NCI-H748 treated with DMSO at 0.1 percent for 48 hours (cell line): ENCODE data around the gene MYL12B.

Experiments
- DNase-seq: peaks from one replicate; lab custom pipeline; 2025; lab: John Stamatoyannopoulos, UW

Gene MYL12B

DNA sequence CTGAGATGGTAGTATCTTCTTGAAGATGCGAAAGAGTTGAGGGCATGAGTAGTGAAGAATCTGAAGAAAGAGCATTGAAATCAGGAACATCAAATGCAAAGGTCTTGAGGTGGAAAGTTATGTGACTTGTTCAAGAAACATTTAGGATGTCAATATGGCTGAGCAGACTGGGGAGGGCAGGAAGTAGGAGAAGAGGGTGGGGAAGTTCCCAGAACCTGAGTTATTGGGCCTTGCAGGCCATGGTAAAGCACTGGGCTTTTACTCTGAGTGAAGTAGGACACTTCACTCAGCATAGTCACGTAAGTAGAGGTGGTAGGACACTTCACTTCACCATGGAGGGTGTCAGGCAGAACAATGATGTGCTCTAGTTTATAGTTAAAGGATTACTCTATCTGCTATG lies 26.1 kb upstream of the MYL12B start:
- no peak for DNase-seq

DNA sequence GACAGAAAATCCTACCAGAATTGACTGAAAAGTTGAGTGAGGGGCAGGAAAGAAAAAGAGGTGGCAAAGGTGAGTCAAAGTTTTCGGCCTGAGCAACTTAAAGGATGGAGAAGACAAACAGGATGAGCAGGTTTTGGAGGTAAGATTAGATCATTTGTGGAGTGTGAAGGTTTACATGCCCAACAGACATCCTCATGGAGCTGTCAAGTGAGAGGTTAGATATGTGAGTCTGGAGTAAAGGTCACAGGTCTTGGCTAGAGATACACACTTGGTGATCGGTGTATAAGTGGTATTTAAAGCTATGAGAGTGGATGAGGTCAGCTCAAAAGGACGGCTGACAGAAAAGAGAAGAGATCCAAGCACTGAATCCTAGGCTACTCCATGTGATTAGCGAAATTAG lies 25.5 kb upstream of the MYL12B start:
- DNase-seq = no peak

DNA sequence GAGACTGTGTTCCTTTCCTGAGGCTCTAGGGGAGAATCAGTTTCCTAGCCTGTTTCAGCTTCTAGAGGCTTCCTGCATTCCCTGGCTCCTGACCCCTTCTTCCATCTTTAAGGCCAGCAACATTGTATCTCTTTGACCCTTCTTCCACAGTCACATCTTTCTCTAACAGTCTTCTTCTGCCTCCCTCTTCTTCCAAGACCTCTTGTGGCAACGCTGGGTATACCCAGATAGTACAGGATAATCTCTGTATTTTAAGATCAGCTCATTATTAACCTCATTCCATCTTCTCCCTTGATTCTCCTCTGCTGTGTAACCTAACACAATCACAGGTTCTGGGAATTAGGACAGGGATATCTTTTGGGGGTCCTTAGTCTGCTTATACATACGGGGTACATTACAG lies 23.2 kb upstream of the MYL12B start:
- DNase-seq = no peak

DNA sequence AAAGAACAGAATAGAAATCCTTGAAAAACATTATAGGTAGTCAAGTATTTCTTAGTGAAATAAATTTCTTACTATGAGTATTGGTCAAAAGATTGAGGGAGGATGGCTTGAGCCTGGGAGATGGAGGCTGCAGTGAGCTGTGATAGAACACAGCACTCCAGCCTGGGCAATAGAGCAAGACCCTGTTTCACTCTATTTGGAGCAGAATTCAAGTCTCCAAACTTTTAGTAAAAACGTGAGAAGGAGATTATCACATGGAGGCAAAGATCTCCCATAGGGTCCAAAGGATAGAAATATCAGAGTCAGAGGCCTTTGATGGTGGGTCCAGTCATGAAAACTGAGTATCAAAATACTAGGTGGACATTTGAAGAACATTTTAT lies 16.8 kb upstream of the MYL12B start:
- DNase-seq = no peak

DNA sequence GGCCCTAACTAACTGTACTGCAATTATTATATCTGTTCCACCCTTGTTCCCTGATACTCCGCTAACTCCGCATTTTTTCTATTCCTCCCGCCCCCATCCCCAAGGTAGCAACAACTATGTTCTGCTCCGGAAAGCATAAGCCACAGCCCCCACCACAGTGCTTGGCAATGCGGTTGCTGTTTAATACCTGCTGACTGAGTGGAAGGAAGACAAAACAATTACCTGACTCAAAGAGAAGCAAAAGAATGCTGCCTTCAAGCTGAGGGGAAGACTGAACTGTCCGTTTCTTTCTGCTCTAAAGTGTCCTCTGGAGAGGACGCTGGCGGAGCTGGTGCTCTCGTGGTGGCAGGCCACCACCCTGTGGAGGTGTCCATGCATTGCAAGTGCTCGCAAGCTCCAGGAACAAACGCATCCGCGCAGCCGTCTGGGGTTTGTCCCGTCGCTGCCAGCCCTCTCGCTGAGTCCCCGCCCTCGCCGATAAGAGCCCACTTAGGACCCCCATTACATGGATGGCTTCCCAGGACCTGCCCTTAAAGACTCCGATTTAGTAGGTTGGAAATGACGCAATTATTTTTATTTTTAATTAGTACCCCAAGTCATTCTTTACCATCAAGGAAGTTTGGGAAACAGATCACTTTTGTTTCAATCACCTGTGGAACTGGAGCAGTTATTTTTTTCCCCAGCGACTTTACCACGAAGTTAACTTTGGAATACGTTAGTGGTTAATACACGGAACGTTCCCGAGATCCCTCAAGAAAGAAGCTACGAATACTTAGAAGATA lies 15.9 kb upstream of the MYL12B start:
- peak; percentile 41 for DNase-seq

DNA sequence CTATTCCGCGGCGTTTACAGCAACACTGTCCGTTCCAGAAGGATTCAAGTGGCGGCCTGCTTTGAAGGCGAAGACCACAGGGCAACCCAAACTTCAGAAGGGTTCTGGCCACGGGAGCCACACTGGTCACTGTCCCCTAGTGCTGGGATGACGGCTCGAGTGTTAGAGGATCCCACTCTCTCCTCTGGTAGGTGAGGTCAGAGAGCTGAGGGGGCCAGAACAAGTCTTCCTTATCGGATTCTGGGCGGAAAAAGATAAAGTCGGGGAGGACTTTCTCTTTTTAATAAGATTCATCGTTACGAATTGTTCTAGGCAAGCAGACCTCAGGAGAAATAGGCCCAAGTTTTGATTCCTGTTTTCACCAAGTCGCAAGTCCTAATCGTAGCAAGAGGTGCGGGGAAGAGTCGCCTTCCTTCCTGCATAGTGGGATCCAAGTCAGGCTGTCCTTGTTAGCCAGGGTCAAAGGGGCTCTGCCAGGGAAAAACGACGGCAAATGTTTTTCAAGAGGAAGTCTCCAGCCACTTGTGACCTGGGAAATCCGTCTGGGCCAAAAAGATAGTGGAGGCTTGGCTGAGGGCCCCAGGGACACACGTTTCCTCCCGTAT lies 15.2 kb upstream of the MYL12B start:
- DNase-seq = no peak

DNA sequence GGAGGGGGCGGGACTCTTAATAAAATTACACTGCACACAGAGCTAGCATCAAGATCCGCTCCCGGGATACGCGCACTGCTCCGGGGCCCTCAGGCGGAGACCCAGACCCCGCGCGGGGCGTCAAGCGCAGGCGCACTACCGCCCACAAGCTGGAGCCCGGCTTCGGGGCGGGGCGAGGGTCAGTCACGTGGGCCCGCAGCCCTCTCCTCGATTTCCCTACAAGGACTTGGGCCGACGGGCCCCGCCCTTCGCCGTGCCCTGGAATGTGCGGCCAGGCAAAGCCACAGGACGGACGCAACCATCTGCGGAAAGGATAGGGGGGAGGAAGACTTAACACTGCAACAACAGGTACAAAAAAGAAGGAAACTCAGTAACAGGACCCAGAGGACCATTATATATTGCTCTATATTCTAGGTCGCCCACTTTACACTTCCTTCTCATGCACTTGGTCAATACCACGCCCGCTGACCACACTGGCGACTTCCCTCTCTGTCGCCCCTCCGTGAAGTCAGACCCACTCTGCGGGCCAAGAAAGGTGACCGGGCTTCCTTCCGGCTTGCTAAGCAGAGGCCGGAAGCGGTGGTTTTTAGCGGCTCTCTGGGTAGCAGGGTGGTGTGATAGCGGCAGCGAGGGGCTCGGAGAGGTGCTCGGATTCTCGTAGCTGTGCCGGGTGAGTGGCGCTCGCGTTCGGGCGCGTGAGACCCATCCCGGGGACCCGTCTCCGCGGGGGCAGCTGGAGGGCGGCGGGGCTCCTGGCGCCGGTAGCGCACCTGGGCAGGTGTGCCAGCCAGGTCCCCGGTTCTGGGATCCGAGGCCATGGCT lies 14.5 kb upstream of the MYL12B start, which contains the start of gene MYL12A:
MYL12A (plus strand) TSS at position 562 of the 822 bp plus-strand sequence. CDS start 5,447 bp downstream, outside the sequence.
- peak; percentile 88 for DNase-seq

DNA sequence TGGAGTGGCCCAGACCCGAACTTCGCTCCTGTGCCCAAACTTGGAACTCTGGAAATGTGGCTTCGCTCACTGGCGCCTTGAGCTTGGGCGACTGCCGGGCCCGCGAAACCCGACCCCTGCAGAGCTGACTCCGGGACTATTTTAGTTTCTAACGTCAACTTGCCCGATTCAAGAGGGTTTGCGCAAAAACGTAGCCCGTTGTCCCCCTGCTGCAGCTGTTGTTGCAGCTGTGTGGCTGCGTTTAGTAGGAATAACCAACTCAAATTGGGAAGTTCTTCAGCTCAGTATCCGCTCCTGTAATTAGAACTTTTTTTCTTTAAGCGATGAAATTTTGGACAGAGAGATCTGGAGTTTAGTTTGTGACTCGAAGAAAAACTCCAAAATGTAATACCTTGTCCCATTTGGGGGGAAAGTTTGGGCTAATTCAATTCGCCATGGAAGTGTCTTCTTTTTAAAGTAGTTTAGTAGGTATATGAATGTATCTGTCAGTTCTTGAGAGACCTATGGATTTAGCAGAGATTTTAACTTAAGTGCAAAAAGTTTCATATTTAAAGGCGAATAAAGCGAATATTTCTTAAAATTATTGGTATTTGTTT lies 13.8 kb upstream of the MYL12B start:
- DNase-seq = peak; percentile 30

DNA sequence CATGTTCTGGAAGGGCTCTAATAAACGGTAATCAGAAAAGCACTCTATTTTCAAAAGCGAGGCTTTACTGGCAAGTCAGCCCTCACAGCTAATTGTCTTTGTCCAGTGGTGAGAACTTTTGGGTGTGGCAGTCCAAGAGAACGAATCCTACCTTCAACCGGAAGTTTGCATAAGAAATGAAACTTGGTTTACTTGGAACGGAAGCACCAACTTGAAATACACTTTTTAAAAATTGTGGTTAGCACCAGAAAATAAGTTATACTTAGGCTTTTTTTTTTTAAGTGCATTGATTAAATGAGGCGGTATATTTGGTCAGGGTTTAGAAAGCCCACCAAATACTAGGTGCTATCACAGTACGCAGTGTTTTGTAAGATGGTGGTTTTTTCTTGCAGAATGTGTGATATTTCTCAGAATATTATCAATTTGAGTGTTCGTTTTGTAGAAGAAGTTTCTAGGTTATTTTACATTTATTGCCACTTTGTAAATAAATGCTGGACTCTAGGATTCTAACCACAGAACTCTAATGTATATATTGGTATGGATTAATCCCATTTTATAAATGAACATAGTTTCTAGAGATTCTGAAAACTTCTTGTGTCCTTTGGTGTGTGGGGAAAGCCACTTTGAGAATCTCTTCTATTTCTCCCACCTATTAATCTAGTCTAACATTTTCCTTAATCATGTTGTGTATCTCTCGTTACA lies 13.1 kb upstream of the MYL12B start:
- no peak for DNase-seq

DNA sequence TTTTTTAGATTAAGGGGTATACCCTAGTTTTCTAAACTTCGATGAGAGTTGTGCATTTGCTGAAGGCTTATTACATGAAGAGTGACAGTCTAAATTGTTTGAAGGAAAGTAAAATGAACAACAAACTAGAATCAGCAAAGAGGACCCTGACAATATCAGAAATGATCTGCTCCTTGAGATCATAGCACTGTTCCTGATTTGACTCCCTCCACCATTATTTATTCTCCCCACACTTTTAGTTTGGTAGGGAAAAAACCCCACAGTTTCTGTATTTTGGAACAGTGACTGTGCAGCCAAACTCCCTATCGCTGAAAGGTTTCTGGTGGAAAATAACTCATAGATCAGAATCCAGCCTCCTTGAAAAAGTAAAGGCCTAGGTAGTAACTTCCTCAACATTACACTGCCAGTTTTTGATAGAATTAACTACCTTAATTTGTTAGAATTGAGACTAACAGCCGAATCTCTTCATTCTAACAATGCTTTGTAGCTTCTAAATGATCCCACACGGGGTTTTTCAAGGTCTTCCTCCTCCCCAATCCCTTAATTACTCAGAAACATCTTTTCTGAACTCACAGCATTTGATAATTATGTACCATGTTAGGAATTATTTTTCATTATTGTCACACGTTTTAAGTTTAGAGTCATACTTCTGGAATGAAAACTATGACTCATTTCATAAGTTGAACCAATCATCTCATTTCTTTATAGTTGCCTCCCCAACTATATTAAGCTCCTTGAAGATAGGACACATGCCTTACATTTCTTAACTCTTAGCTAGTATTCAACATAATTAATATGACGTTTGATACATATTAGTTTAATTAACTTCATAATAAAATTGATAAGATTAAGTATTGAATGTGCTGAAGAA lies 11.5 kb upstream of the MYL12B start:
- no peak for DNase-seq

DNA sequence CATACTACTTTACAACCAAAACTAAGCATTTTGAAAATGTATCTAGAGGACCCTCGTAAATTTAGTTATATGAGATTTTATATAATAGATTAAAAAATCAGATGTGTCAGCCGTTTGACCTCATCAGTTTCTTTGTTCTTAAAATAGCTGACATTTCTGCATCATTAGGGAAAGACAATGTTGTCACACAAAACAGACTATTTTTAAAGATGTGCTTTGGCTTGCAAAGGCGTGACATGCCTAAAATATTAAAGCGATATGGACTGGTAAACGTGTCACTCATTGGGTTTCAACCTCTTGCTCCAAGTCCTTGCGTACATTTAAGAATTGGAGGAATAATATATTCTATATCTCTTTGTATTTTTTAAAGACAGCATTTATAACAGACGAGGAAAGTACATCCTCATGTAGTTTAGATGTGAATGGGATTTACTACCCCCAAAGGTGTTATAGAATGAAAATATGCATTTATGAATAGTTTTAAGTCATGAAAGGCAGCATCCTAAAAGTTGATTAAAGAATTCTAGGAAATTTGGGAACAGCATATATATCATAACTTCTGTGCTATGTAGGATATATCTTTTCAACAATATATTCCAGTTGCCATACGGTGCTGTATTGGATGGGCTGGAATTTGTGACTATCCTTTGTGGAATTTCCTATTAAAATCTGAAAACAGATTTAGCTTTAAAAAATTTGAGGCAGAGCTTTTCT lies 10.5 kb upstream of the MYL12B start:
- DNase-seq = no peak

DNA sequence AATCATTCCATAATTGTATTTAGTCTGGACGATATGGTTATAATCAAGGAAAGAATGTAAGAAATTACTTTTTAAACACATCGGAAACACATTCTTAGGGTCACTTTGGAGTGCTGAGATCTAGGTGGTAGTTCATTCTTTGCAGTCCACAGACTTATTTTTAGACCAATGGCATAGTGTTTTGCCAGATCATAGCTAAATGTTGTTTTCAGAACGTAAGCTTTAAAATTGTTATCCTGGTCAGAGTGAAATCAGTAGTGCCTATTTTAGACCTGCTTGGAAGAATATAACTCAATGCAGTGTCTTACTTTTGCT lies 10.0 kb upstream of the MYL12B start:
- no peak for DNase-seq

DNA sequence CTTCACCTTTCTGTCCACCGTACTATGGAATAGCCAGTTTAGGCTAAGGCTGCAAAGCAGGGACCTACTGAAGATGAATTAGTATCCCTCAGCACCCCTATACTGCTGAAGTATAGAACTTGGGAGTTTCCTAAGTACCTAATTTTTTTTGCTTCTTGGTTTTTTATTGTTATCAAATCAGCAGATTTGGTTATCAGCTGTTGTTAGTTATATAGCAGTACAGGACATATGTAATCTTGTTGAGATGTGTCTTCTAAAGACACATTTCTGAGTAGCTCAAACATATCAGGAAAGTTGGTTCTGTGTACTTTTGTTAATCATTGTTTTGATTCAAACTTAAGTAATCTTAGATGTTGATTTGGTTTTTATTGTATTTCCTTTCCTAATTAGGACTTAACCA lies 9.1 kb upstream of the MYL12B start:
- DNase-seq = no peak

DNA sequence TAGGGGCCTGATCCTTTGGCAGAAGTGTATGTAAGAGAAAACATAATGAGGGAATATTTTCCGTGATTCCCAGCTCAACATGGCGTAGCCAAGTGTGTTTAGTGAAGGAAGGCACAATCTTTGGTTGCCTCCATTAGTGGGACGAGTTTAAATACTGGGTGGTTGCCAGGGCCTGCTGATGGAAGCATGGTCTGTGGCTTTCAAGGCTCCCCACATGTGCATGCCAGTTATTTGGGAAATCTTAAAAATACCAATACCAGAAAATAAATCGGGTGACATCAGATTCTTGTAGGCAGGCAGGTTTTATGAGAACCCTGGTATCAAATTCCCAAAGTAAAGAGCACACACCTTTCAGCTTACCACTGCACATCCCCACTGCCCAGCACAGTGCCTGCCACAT lies 7.2 kb upstream of the MYL12B start:
- DNase-seq = no peak

DNA sequence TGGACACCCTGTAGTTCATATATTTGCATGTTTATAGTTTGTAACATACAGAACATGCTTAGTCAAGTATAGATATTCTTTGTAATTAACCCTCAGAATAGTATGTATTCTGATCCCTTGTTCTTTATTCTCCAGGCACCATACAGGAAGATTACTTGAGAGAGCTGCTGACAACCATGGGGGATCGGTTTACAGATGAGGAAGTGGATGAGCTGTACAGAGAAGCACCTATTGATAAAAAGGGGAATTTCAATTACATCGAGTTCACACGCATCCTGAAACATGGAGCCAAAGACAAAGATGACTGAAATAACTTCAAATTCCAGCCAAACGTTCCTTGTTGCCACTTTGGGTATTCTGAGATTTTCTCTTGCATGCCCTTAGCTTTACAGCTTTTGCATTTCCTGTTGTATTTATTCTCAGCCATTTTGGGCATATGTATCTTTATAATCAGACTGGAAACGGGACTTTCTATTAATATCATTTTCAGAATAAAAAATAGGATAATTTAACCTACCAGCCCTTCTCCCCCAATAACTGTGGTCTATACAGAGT lies 6.2 kb upstream of the MYL12B start:
- DNase-seq = no peak

DNA sequence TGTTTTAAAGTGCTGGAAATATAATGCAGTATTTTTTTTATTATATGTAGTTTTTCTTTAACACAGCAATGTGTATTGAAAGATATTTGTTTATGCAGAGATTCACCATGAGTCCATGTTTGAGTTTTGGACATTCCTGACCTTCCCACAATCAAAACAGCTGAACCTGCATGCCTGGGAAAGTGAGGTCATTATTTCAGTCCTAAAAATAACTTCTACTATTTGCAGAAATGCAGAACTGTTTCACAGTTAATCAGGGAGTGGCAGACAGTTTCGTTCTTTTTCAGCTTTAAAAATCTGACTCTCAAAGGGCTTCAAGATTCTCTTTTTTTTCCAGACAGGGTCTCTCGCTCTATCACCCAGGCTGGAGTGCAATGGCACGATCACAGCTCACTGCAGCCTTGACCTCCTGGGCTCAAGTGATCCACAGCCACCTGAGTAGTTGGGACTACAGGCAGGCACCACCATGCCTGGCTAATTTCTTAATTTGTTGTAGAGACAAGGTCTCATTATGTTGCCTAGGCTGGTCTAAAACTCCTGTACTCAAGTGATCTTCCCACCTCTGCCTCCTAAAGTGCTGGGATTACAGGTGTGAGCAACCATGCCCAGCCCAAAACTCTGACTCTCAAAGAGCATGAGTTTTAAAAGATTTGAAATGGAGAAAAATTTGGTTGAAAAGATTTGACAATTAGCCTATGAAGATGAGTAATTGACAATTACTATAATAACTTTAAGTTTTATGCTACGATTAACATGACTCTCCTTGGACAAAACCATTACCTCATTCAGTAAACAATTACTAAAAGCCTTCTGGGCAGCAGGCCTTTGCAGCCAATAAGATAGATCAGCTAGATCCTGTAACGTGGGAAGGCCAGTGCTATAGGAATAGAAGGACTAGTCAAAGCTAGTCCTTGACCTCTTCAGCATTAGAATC lies 5.0 kb upstream of the MYL12B start:
- no peak for DNase-seq

DNA sequence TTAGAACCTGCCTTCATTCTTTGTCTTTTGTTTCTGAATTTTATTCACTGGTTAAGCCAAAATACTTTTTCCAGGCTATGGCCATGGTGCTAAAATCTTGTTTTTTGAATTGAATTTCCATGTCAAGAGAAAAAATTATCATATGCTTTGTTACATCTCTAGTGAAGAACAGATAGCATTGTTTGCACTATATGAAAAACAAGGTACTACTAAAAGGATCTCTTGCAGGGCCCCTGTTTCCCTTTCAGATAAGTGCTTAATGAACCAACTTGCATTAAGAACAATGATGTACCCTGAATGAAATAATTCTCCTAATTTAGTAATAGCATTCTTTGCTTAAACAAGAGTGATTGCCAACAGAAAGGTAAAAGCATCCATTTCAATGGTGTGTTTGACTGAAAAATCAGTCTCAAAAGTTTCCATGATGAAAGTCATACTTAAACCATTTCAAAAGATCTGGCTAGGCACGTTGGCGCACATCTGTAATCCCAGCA lies 4.3 kb upstream of the MYL12B start:
- DNase-seq = no peak

DNA sequence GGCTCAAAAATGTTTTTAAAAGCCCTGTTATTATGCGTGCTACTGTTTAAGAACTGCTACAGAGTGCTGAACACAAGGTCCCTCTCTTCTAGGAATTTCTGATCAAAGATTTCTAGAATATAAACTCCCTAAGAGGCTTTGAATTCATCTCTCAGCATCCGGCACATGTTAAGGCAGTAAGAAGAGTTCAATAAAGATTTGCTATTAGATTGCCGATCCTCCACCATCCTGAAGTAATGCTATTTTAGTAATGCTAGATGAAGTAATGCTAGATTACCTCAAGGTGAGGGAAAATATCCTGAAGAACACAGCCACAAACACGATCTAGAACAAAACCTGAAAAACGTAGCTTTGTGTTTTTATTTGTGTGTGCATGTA lies 949 bp upstream of the MYL12B start:
- no peak for DNase-seq
